T-cell (primary cell): ENCODE measurements around the gene NT5C3A. TPM values are rescaled to one million over a fixed set of nuclear protein-coding genes. Genes with fewer than 3 reads are reported as not detected.

Experiments
- ATAC-seq, 4 experiments: fragments of 200-7000 bp in 3 of 4; fragments of 150-1000 bp in 1 of 4; cut with Tn5 transposase; replicated peaks in 1 of 4; 1 replicate in 3 of 4; 2 replicates in 1 of 4; pipeline ENCODE4 v1.10.0; 2021; ENCODE audit warnings: moderate library complexity in 3 of 4, mild to moderate bottlenecking in 2 of 4, moderate number of reproducible peaks in 1 of 4
- CTCF ChIA-PET, 2 donors: fragments of 300-600 bp; sonication (Branson Sonifier 250); formaldehyde crosslinking; loops; one replicate each; lab custom pipeline; 2022; ENCODE audit warnings: antibody characterized with exemption in 2 of 2; lab: Charles Lee
- POLR2A ChIA-PET, 2 donors: fragments of 300-600 bp; sonication (Branson Sonifier 250); formaldehyde crosslinking; loops; one replicate each; lab custom pipeline; 2022; ENCODE audit warnings: antibody characterized with exemption in 2 of 2; lab: Charles Lee
- DNase-seq, 35 experiments: peaks; one replicate each; pipeline versions ENCODE4 v3.0.0 to v3.0.0-alpha.2; 2013 to 2023
- H3K27ac ChIP-seq: one replicate; pipeline ENCODE4 v1.5.1; 2013; ENCODE audit warnings: low read length
- H3K27me3 ChIP-seq, 2 experiments: replicated peaks in 1 of 2; 1 replicate in 1 of 2; 2 replicates in 1 of 2; pipeline versions ENCODE4 v1.6.1 to v1.7.0; 2013; ENCODE audit warnings: low read length in 1 of 2, mixed read lengths in 1 of 2; ENCODE audit not compliant: control insufficient read depth in 2 of 2, insufficient read depth in 2 of 2; ENCODE audit errors: extremely low read depth in 1 of 2
- H3K36me3 ChIP-seq, 2 donors: 1 replicate in 1 of 2; 2 replicates in 1 of 2; pipeline versions ENCODE4 v1.6.1 to v1.7.0; 2013; ENCODE audit warnings: low read length in 1 of 2; ENCODE audit not compliant: control insufficient read depth in 2 of 2, insufficient read depth in 1 of 2; ENCODE audit errors: extremely low read depth in 1 of 2
- H3K4me1 ChIP-seq, 2 experiments: 1 replicate in 1 of 2; 2 replicates in 1 of 2; pipeline versions ENCODE4 v1.6.1 to v1.7.0; 2013; ENCODE audit warnings: low read length in 2 of 2, mixed read lengths in 1 of 2; ENCODE audit not compliant: insufficient read depth in 2 of 2, control insufficient read depth in 1 of 2; ENCODE audit errors: extremely low read depth in 1 of 2
- H3K4me3 ChIP-seq, 2 donors: 1 replicate in 1 of 2; 2 replicates in 1 of 2; pipeline versions ENCODE4 v1.5.1 to v1.7.0; 2013; ENCODE audit warnings: mild to moderate bottlenecking in 2 of 2, low read length in 1 of 2, moderate library complexity in 1 of 2; ENCODE audit not compliant: control insufficient read depth in 1 of 2; ENCODE audit errors: extremely low read depth in 1 of 2
- H3K9me3 ChIP-seq: 2 replicates; pipeline ENCODE4 v1.7.0; 2013
- H3K27ac Mint-ChIP-seq, 2 donors: one replicate each; pipeline ENCODE4 v1.8.0; 2020 to 2021; ENCODE audit warnings: mild to moderate bottlenecking in 2 of 2, mixed read lengths in 2 of 2
- H3K27me3 Mint-ChIP-seq, 2 donors: one replicate each; pipeline ENCODE4 v1.8.0; 2021 to 2022; ENCODE audit warnings: mixed read lengths in 2 of 2
- H3K36me3 Mint-ChIP-seq: one replicate; pipeline ENCODE4 v1.8.0; 2021; ENCODE audit warnings: mixed read lengths
- H3K4me1 Mint-ChIP-seq, 3 donors: one replicate each; pipeline ENCODE4 v1.8.0; 2020 to 2022; ENCODE audit warnings: mixed read lengths in 3 of 3, mild to moderate bottlenecking in 1 of 3
- H3K4me3 Mint-ChIP-seq, 3 donors: one replicate each; pipeline ENCODE4 v1.8.0; 2020 to 2022; ENCODE audit warnings: mild to moderate bottlenecking in 3 of 3, mixed read lengths in 3 of 3, moderate library complexity in 3 of 3
- H3K9me3 Mint-ChIP-seq, 3 donors: one replicate each; pipeline ENCODE4 v1.8.0; 2020 to 2022; ENCODE audit warnings: mixed read lengths in 3 of 3
- WGBS: methylation state at CpG from one replicate; pipeline ENCODE4 v1.1.5; 2013; ENCODE audit warnings: missing lambda C conversion rate; ENCODE audit not compliant: insufficient coverage; 5-methylcytosine and 5-hydroxymethylcytosine counted together
- total RNA-seq, 35 experiments: library from RNA in 6 of 35; stranded (reverse) in 6 of 35; fragments of 120-200 nt in 1 of 35; gene quantifications; one replicate each; pipeline versions ENCODE4 v1.2.1 to v1.2.4 and lab custom pipeline; 2013 to 2026

NT5C3A gene
- total RNA-seq, 5 donors from 2014 or later (not counting 1 experiment from before 2014, with no cell fraction given): 31.1 to 41.1 (median 38.0) TPM

DNA sequence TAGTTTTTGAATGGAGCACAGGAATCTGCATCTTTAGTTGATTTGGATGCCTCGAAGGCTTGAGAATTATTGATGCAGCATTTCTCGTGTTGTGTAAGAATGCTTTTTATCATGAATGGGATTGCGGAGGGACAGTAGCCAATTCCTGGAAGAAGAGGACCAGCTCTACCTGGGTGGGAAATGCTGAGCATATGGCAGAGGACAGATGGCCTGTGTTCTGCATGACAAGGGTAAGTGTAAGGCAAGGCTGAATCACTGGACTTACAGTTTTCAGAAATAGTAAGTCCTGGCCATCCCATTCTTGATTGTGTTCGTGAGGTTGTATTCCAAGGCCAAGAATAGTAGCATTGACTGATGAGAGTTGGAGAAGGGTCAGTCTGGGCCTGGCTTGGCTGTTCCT, 30.7 kb upstream of the NT5C3A start:
- ChIA-PET POLR2A (no interaction called here), CTCF (no interaction called here)
- Mint-ChIP-seq H3K4me1 (no peaks in the 10 kb centered on the region), H3K36me3 (peaks cover 40% of the 10 kb centered on the region), H3K9me3 (no peaks in the 10 kb centered on the region), H3K27me3 (no peaks in the 10 kb centered on the region), H3K4me3 (no peak overlapping the region), H3K27ac (no peak overlapping the region)
- Histone ChIP-seq H3K36me3 (peaks cover 6 to 32% of the 10 kb centered on the region in 2 donors), H3K4me3 (no peak overlapping the region), H3K27ac (no peak overlapping the region), H3K9me3 (no peaks in the 10 kb centered on the region), H3K27me3 (no peaks in the 10 kb centered on the region), H3K4me1 (no peaks in the 10 kb centered on the region)
- 97% methylated on average over 4 of the region's 4 CpGs for WGBS
- ATAC-seq (no peak), DNase-seq (no peak)

DNA sequence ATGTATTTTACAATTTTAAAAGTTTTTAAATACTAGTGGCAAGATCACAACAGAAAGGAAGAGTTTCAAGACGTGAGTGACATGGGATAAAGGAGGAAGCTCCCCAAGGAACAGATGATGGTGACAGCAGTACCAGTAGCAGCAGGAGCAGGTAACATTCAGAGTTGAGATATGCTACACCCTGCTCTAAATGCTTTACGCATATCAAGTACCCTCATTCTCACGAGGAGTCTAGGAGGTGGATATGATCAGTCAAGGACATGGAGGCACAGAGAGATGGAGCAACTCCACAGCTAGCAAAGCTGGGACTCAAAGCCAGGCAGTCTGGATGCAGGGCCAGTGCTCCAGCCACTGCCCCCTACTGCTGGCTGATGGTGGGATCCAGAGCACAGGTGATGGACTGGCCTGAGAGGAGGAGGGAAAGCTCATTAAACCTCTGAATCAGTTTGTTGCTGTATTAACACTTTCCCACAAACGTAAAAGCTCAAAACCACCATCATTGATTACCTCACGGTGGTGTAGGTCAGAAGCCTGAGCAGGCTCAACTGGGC, 29.1 kb upstream of the NT5C3A start:
- WGBS: 91% methylated on average over 4 of the region's 5 CpGs
- H3K4me3 ChIP-seq: no peak overlapping the region
- H3K27ac ChIP-seq: no peak overlapping the region
- POLR2A ChIA-PET: no interaction called here
- Mint-ChIP-seq H3K9me3 (no peaks in the 10 kb centered on the region), H3K4me1 (no peaks in the 10 kb centered on the region), H3K27ac (no peak overlapping the region), H3K36me3 (peaks cover 34% of the 10 kb centered on the region), H3K27me3 (no peaks in the 10 kb centered on the region), H3K4me3 (no peak overlapping the region)
- no peaks in the 10 kb centered on the region for H3K4me1 ChIP-seq
- CTCF ChIA-PET: no interaction called here
- ATAC-seq (no peak), DNase-seq (no peak)
- no peaks in the 10 kb centered on the region for H3K27me3 ChIP-seq
- H3K36me3 ChIP-seq: peaks cover 6 to 18% of the 10 kb centered on the region in 2 donors
- H3K9me3 ChIP-seq: no peaks in the 10 kb centered on the region

DNA sequence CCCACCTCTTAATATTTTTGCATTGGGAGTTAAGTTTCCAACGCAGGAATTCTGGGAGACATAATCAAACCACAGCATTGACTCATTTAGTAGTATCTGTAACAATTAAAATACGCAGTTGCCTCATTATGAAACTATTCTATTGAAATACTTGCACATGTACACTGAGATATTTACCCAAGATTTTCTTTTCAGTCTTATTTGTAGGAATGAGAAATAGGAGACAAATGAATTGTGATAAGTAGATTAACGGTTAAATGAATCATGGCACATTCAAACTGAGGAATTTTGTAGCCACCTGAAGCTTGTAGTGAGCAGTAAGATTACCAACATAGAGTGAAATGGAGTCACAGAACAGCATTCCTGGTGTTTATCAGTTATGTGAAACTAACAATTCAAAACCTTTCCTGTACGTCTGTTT, 28.5 kb upstream of the NT5C3A start:
- peaks cover 3 to 12% of the 10 kb centered on the region in 2 donors for H3K36me3 ChIP-seq
- Mint-ChIP-seq H3K27ac (no peak overlapping the region), H3K4me3 (no peak overlapping the region), H3K4me1 (no peaks in the 10 kb centered on the region), H3K27me3 (no peaks in the 10 kb centered on the region), H3K36me3 (peaks cover 28% of the 10 kb centered on the region), H3K9me3 (no peaks in the 10 kb centered on the region)
- POLR2A ChIA-PET: no interaction called here
- DNase-seq (no peak), ATAC-seq (no peak)
- H3K4me3 ChIP-seq: no peak overlapping the region
- H3K27me3 ChIP-seq: no peaks in the 10 kb centered on the region
- 60% methylated on average over 1 of the region's 4 CpGs for WGBS
- no peaks in the 10 kb centered on the region for H3K9me3 ChIP-seq
- no peak overlapping the region for H3K27ac ChIP-seq
- no peaks in the 10 kb centered on the region for H3K4me1 ChIP-seq
- CTCF ChIA-PET: no interaction called here

DNA sequence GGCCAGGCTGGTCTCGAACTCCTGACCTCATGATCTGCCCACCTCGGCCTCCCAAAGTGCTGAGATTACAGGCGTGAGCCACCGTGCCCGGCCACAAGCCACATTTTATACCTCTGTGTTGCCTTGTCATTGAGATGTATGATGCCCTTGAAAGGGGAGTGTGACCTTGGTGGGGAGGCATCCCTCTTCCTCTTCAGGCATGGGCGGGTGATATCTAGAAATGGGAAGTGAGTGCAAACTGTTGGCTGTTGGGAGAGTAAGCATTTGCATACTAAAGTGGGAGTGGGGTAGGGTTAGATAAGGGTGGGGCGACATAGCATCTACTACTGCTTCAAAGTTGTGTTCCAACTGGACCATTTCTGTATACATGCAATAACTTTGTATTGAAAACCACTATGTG, 26.6 kb upstream of the NT5C3A start:
- Mint-ChIP-seq H3K27me3 (no peaks in the 10 kb centered on the region), H3K9me3 (peaks cover 0 to 2% (median 0%) of the 10 kb centered on the region in 3 donors), H3K4me1 (no peaks in the 10 kb centered on the region), H3K36me3 (peaks cover 15% of the 10 kb centered on the region), H3K27ac (no peak overlapping the region), H3K4me3 (no peak overlapping the region)
- H3K4me1 ChIP-seq: no peaks in the 10 kb centered on the region
- CTCF ChIA-PET: no interaction called here
- no peak overlapping the region for H3K4me3 ChIP-seq
- no peaks in the 10 kb centered on the region for H3K9me3 ChIP-seq
- POLR2A ChIA-PET: no interaction called here
- DNase-seq: no peak
- H3K27me3 ChIP-seq: no peaks in the 10 kb centered on the region
- H3K27ac ChIP-seq: no peak overlapping the region
- no CpG with 5 or more reads among the region's 7 CpGs for WGBS
- no peaks in the 10 kb centered on the region for H3K36me3 ChIP-seq
- no peak for ATAC-seq

DNA sequence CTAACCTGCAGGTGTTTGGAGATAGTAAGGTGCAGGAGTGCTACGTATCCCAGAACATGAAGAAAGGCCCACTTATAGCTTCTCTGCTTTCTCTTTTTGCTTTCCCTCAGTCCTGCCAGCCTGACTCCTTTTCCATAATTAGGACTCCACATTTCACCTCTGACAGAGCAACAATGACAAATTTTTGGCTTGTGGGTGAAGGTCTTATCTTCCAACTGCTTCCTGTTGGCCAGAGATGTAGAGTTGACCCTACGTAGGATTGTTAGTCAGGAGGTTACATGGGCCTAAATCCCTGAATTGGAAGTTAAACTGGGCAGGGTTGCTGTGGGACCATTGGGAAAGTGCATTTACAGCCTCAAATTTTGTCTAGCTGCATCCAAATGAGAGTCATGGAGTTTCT, 25.3 kb upstream of the NT5C3A start:
- Mint-ChIP-seq H3K4me1 (no peaks in the 10 kb centered on the region), H3K4me3 (no peak overlapping the region), H3K9me3 (peaks cover 0 to 2% (median 0%) of the 10 kb centered on the region in 3 donors), H3K27me3 (peaks cover 0 to 5% of the 10 kb centered on the region in 2 donors), H3K36me3 (peaks cover 3% of the 10 kb centered on the region), H3K27ac (no peak overlapping the region)
- Histone ChIP-seq H3K27me3 (no peaks in the 10 kb centered on the region), H3K27ac (no peak overlapping the region), H3K9me3 (no peaks in the 10 kb centered on the region), H3K4me3 (no peak overlapping the region), H3K4me1 (no peaks in the 10 kb centered on the region), H3K36me3 (no peaks in the 10 kb centered on the region)
- 89% methylated on average over 1 of the region's 2 CpGs for WGBS
- ChIA-PET POLR2A (no interaction called here), CTCF (no interaction called here)
- no peak for ATAC-seq
- DNase-seq: no peak

DNA sequence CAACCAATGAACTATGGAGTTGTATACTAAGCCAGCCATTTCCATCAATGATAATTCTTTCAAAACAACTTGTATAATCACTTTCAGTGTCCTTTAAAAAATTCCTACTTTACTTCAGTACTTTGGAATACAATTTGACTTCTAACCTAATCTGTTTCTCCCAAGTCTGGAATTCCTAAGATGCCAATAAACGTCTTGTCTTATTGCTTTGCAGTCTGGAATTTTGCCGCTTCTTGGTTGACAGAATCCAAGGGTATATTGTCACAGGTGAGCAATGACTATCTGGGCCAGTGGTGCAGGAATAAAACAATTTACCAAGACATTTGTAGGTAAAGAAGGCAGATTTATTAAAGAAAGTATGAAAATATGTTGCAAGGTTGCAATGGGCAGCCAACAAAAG, 24.8 kb upstream of the NT5C3A start:
- POLR2A ChIA-PET: no interaction called here
- Mint-ChIP-seq H3K4me3 (no peak overlapping the region), H3K4me1 (no peaks in the 10 kb centered on the region), H3K27me3 (peaks cover 0 to 5% of the 10 kb centered on the region in 2 donors), H3K27ac (no peak overlapping the region), H3K9me3 (peaks cover 0 to 2% (median 0%) of the 10 kb centered on the region in 3 donors), H3K36me3 (no peaks in the 10 kb centered on the region)
- WGBS: 42% methylated on average over 2 of the region's 2 CpGs
- no peak overlapping the region for H3K4me3 ChIP-seq
- no peaks in the 10 kb centered on the region for H3K27me3 ChIP-seq
- H3K4me1 ChIP-seq: no peaks in the 10 kb centered on the region
- DNase-seq (no peak), ATAC-seq (no peak)
- H3K36me3 ChIP-seq: no peaks in the 10 kb centered on the region
- H3K27ac ChIP-seq: no peak overlapping the region
- H3K9me3 ChIP-seq: no peaks in the 10 kb centered on the region
- CTCF ChIA-PET: no interaction called here
